ENCODE results near the gene ITPR3.

The ITPR3 gene

DNA sequence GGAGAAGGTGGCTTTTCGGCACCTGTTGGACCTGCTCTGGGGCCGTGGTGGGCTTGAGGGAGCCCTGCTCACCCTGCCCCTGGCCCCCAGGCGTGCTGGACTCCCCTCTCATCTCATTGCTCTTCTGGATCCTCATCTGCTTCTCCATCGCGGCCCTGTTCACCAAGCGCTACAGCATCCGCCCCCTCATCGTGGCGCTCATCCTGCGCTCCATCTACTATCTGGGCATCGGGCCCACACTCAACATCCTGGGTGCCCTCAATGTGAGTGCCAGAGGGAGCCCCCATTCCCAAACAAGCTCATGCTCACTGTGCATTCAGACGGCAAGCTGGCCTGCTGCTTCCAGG lies 68.0 kb downstream of the ITPR3 start:
- DNase-seq = no peak

DNA sequence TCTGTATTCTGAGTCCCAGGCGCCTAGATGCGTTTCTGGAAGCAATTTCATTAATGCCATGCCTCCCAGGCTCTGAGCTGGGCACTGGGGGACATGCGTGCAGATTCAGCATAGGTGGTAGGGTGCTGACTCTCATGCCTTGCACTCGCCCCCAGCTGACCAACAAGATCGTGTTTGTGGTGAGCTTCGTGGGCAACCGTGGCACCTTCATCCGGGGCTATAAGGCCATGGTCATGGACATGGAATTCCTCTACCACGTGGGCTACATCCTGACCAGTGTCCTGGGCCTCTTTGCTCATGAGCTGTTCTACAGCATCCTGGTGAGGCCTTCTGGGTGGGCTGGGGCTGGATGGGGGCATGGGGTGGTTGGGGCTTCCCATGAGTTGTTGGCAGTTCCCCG lies 68.8 kb downstream of the ITPR3 start:
- DNase-seq = no peak

DNA sequence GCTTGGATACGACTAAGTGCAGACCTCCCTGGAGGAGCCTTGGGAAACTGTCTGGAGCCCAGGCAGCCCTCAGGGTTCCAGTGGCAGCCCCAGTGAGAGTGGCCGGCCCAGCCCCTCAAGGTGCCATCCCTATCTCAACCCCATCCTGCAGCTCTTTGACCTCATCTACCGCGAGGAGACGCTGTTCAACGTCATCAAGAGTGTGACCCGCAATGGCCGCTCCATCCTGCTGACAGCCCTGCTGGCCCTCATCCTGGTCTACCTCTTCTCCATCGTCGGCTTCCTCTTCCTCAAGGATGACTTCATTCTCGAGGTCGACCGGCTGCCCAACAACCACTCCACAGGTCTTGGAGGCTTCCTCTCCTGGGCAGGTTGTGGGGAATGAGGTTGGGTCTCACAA lies 69.6 kb downstream of the ITPR3 start:
- DNase-seq = no peak

DNA sequence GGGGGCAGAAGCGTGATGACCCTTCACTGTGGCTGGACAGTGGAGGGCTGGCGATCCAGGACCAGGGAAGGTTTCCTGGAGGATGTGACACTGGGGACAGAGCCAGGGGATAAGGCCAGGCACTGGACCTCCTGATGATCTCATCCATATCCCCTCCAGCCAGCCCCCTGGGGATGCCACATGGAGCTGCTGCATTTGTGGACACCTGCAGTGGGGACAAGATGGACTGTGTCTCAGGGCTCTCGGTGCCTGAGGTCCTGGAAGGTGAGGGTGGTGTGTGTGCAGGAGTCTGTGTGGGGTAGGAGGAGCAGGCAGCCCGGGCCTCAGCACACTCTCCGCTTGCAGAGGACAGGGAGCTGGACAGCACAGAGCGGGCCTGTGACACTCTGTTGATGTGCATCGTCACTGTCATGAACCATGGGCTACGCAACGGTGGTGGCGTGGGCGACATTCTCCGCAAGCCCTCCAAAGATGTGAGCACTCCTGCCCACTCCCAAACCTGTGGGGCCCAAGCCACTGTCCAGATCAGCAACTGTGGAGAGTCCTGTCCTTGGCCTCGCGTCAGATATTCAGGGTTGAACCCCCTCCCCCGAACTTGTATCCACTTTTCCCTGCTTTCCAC lies 70.4 kb downstream of the ITPR3 start:
- DNase-seq = no peak

DNA sequence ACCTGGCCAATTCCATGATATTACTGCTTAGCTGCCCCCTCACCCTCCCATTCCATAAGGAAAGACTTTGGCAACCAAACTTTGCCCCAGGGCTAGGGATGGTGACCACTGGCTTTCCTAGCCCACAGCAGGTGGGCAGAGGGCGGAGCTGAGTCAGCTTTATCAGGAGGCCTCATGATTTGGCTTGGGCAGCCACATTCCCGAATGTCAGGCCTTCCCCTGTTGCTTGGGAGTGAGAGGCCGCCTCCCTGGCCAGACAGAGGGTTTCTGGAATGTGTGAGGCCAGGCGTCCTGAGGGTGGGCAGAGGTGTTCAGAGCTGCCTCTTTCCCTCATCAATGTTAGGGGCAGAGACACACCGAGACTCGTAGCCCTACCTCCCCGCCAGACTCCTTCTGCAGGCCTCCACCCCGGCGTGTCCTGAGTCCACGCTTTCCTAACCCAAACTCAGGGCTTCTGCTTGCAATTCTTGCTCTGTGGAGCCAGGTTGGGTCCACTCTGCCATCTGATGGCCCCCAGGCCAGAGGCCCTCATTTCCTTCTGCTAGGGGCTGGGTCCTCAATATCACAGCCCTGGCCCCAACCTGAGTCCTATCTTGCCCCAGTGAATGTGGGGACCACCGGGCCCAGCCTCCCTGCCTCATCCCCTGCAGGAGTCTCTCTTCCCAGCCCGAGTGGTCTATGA lies 71.1 kb downstream of the ITPR3 start:
- no peak for DNase-seq

DNA sequence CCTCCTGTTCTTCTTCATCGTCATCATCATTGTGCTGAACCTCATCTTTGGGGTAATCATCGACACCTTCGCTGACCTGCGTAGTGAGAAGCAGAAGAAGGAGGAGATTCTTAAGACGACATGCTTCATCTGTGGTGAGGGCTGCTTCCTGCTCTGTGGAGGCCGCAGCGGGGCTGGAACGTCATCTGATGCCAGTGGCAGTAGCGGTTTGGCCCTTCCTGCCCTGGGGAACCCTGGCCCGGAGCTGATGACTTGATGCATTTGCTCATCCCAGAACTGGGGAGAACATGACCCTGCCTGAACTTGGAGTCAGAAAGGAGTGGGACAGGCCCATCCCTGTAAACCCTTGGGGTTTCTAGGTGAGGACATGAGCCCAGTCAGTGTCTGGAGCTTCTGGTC lies 71.6 kb downstream of the ITPR3 start:
- DNase-seq = peak; percentile 60

DNA sequence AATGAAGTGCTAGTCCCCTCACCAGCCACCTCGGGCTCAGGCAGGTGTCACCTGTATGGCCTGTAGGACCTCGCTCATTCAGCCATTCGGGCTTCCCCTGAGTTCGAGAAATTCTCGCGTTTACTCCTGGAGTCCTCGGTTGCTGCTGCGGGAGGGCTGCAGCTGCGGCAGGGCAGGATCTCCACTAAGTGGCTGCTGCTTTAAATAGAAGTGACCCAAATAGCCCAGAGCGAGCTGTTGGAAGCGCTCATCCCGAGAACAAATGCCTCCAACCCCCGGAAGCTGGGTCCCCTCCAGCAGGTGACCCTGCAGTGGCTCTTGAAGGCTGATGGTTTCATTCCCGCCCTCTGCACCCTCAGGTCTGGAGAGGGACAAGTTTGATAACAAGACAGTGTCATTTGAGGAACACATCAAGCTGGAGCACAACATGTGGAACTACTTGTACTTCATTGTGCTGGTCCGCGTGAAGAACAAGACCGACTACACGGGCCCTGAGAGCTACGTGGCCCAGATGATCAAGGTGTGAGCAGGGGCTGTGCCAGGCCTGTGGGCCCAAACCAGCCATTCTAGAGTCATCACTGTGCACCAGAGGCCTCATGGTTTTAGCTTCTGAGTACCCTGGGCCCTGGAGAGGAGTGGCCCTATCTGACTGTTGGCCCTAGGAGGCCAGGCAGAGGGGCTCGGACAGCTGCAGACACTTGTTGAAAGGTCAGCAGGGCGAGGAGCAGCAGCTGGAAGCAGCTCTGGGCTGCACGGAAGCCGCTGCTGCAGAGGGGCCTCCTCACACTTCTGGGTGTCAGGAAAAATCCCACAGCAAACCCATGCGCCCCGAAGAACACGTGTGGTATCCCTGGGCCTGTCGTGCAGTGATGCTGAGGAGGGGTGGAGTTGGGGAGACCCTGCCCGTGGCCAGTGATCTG lies 72.3 kb downstream of the ITPR3 start:
- no peak for DNase-seq

DNA sequence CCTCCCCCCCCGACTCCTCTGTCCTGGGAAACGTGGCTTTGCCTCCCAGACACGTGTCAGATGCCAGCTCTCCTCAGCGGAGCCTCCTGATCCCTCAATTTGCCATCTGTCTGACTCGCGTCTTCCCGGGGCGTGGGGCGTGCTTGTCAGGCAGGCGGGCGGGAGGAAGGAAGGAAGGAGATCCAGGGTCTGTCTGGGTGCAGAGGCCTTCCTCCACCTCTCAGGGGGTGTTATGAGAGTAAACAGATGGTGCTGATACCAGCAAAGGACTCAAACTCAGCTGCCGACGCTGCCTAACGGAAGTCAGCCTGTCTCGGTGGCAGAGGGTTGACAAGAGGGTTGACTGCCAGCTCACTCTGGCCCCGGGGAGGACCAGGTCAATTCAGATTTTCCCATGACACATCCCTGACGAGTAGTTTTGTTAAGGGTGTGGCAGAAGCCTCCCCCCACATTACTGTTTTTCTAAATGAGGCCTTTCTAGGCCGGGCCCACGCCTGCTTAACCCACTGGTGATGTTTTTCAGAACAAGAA lies 73.3 kb downstream of the ITPR3 start:
- peak; percentile 69 for DNase-seq

DNA sequence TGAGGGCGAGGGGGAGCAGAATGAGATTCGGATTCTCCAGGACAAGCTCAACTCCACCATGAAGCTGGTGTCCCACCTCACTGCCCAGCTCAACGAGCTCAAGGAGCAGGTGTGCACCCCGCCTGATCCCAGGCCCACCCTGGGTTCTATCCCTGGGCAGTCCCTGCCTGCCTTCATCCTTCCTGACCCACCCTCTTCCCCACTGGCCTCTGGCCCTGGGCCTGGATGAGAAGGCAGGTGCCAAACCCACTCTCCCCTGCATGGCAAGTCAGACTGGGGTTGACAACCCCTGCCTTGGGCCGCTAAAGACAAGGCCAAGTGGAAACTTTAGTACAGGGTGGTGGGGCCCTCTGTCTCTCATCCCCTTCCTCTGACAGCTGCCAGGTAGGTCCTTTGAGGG lies 73.9 kb downstream of the ITPR3 start:
- no peak for DNase-seq

DNA sequence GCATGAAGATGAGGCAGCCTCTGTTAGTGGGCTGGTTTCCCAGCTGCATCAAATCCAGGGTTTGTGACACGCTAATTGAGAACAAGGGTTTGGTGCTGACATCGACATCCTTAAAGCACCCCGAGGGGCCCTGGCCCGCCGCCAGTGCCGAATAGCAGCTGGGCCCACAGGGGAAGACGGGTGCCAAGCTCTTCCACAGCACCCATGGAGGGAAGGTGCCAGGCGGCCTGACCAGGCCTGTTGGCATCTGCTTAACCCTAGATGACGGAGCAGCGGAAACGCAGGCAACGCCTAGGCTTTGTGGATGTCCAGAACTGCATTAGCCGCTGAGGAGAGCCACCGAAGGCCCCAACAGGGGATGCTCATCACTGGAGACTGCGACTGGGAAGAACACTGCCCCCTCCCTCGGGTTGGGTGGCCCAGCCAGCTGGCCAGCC lies 74.3 kb downstream of the ITPR3 start:
- no peak for DNase-seq

DNA sequence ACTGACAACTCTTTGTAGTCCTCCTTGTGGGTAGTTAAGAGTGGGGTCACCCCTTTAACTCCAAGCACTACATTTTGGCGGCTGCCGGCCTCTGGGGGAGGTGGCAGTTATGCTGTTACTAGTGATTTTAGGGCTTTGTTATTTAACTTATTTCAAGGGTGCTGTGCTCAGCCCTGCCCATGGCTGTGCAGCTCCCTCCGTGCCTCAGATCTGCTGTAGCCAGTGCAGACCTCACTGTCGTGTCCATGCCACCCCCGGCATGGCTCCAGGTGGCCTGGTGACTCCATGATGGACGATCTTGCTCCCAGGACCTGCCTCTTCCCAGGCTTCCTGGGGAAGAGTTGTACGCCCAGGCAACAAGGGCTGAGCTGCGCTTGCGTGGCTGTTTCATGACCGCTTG lies 75.0 kb downstream of the ITPR3 start:
- DNase-seq = no peak

DNA sequence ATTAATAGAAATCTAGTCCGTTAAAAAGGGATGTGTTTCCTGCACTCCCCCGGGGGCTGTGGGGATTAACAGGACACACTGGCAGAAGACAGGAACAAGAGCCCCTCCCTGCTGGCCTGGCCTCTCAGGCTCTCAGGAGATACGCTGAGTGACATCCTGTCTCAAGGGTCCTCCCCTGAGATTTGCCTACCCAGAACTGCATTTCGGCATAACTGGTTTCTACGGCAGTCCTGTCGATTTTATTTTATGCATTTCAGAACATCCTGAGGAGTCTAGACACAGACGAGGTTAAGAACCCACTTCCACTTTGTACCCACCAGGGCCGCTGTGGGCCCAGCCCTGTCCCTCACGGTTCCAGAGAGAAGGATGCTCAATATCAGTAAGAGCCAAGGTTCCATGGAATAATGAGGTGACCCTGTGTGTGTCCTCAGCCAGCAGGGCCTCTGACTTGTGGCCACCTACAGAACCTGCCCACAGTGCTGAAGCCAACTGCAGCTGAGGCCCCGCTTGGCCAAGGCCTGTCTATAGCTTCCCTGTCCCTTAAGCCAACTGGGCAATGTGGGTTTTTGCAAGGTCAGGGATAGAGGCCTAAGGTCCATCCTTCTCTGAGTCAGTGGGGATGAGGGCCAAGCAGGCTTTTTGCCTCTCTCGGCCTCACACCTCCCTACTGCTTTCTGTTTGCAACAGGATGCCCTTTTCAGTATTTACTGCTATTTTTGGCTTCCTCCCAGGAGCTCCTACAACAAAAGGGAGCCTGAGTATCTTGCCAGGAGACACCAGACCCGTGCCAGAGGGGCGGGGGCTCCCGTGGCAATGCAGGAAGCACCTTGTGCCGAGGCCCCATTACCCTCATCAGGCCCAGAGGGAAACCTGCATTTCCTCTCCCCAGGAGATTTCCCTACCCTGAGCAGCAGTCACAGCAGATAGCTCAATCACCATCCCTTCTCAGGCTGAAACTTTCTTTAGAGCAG lies 75.7 kb downstream of the ITPR3 start:
- DNase-seq = peak; percentile 28

DNA sequence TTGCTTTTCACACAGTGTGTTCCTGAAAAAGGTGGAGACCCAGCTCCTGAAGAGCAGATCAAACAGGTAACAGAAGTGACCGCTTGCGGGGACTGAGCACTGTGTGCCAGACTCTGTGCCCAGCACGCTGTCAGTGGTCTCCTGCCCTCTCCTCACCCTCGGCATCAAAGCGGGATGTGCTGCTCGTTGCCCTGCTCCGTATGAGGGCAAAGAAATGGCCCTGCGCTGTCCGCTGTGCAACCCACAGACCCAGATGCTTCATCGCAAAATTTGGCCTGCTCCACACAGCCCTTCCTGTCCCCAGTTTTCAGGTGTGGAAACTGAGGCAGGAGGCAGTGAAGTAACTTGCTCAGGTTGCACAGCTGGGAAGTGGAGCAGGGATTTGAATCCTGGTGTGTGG lies 76.7 kb downstream of the ITPR3 start:
- DNase-seq = no peak

DNA sequence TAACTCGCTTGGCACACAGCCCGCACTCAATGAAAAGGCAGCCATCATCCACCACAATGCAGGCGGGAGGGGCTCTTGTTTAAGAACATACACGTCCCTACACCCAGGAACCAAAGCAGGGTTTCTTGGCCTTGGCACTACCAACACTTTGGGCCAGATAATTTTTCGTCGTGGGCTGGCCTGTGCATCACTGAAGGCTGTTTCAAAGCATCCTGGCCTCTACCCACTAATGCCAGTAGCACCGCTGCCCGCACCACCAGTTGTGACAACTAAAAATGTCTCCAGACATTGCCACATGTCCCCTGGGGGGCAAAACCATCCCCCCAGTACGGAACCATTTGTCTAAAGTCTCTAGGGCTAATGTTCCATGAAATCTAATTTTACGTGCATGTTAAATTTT lies 77.4 kb downstream of the ITPR3 start:
- DNase-seq = no peak

DNA sequence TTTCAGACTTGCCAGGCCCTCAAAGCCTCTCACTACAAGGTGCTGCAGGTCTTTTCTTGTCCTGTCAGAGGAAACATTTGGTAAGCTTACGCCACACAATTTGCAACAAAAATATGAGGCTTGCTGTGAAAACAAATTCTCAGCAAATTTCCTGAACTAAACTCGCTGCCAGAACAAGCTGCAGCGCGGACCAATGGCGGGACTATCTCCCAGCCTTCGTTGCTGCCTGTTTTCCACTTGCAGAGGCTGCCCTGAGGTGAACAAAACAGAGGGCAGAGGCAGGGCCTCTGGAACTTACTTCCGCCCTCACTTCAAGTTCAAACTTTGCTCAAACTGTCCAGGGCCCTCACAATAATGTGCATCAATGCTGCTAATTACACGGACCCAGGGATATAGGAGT lies 78.0 kb downstream of the ITPR3 start:
- DNase-seq = no peak

DNA sequence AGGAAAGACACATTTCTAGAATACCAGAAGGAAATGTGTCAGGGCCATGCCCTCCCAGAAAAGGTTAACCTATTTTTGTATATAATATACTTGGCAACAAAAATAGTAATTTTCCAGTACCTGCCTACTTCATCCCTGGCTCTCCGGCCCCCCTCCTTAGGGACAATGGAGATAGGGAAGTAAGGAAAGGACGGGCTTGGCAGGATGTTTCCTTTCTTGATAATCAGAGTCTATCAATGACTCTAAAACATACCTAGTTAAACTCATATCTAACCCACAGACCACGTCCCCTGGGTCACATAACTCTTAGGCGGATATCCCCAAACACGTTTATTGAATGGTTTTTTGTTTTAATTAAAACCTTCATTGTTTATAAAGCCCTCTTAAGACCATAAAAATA lies 78.6 kb downstream of the ITPR3 start:
- DNase-seq = no peak

DNA sequence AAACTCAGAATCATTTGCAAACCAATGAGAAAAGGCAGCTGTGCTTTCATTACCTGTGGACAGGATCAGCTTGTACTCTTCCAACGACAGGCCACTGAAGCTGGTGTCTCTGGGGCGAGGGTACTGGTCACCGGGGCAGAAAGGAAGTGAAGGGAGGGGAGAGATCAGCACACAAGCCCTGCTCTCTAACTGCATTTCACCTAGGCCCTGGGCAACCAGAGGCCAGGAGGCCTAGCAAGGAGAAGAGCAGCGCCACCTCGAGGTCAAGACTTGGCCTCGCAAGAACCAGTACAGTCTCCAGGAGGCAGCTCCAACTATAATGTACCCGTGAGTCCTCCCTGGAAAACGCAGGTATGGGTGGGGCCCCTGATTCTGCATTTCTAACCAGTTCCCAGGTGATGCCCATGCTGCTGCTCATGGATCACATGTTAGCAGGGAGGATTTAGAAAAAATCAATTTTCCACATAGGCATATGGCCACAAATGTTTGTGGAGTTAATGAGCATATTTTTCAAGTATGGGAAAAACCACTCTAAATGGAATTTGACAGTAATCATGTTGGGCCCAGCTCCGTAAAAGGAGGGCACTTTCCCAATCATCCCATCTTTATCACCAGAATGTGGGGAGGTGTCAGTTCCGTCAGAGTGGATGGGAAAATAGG lies 79.4 kb downstream of the ITPR3 start:
- DNase-seq = peak; percentile 79

DNA sequence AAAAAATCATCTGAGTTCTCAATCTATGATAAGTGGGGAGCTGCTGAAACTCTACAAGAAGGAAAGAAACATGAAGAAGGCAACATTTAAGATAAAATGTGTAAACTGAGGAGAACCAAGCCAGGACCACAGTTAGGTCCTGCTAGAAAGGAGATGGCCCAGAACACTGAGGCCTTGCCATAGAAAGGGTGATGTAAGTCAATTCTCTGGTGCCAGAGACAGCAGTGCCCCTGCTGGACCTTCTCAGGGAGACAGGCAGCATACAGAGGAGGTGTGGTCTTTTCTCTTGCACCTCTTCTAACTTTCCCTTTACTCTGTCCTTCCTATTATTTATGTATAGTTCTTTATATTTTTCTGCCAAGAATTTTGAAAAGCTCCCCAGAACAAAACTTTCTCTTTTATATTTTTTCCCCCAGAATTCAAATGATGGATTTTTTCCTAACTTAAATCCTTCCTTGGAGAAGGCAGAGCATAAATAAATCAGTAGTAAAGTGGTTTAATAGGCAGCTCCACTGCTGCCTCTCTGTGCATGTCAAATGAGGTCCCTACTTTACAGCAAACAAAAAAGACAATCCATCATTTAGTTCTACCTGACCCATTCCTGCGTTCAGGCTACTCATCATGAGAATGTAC lies 81.3 kb downstream of the ITPR3 start:
- DNase-seq = no peak

DNA sequence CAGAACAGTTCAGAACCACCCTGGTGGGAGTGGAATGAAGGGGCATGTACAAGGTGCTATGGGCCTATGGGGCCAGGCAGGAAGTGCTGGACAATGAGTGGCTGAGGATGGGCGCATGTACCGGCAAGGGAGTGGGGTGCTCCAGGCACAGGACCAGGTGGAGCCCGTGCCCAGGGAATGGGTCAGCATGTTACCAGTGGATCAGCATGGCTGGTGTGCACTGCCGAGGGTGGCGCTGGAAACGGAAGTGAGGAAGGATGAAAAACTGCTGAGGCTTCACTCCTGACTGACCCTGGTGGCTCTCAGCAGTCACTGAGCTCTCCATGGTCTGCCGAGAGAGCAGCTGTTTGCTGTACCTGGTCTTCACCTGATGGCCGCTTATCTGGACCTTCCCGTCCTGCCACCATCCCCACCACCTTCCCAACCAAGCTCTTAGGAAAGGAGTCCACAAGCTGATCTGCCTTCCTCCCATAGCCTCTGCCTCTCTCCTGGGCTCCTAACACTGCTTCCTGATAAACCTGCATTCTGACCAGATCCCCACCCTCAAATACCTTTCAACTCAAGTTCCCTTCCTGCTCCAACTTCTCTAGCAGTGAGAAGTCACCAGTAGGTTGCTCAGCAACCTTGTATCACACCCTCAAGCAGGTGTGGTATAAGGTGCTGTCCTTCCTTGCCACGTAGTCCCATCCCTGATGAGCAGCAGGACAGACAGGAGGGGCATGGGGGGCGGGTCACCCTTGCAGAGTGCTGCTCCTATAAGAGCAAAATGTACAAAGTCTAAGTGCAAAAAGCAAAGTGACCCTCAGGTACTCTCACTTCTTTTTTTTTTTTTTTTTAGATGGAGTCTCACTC lies 83.3 kb downstream of the ITPR3 start:
- DNase-seq = no peak

DNA sequence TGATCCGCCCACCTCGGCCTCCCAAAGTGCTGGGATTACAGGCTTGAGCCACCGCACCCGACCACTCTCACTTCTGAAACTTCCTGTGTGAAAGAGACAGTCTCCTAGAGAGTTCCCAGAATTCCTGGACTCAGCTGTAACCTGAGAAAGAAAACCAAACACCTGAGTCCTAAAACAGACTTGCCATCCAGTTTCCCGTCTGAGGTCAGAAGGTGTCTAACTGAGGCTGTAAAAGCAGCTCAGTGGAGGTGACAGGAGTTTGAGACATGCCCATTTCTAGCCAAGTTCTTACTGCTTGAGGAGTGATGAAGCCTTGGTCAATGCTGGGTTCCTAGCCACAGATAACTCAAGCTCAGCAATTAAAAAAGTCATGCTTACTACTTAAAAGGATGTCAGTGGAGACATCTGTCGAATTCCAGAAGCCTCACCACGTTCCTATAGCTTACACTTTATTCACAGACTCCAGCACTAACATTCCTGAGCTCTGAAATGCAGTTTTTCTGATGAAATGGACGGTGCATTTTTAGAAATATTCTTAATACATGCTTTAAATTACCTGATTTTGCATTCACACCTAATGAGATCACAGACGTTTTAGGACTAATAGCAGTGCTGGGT lies 84.3 kb downstream of the ITPR3 start:
- DNase-seq = no peak

Measured in activated CD4-positive, alpha-beta T cell treated with anti-CD3 and anti-CD28 coated beads, Interleukin-2, amount 50 U/mL, for 1 hour (primary cell).